B cell (primary cell): Measurements from ENCODE around the gene ANKRD52. TPM values are rescaled to one million over a fixed set of nuclear protein-coding genes. Genes with fewer than 3 reads are reported as not detected.

Source experiments
- ATAC-seq: fragments of 200-7000 bp; cut with Tn5 transposase; one replicate; pipeline ENCODE4 v1.10.0; 2021; ENCODE audit warnings: low read depth, mild to moderate bottlenecking, moderate number of reproducible peaks, moderate library complexity
- CTCF ChIA-PET: fragments of 350-600 bp; sonication (Branson Sonifier 250); formaldehyde crosslinking; loops from one replicate; lab custom pipeline; 2021; ENCODE audit warnings: antibody characterized with exemption, inconsistent platforms; lab: Charles Lee
- POLR2A ChIA-PET: fragments of 350-600 bp; sonication (Branson Sonifier 250); formaldehyde crosslinking; loops from one replicate; lab custom pipeline; 2021; ENCODE audit warnings: antibody characterized with exemption; lab: Charles Lee
- DNase-seq: peaks from one replicate; pipeline ENCODE4 v3.0.0; 2013
- H2AFZ ChIP-seq: 2 replicates; pipeline ENCODE4 v1.6.1; 2012; ENCODE audit warnings: mild to moderate bottlenecking, low read depth, low read length; ENCODE audit not compliant: insufficient read depth, poor library complexity, severe bottlenecking
- H3K27ac ChIP-seq, 2 donors: 1 replicate in 1 of 2; 2 replicates in 1 of 2; pipeline ENCODE4 v1.5.1; 2012 to 2013; ENCODE audit warnings: low read length in 2 of 2, mild to moderate bottlenecking in 2 of 2, moderate library complexity in 1 of 2
- H3K27me3 ChIP-seq, 4 experiments: fragments of 200-600 bp in 1 of 4; sonication (generic) in 1 of 4; replicated peaks in 1 of 4; 1 replicate in 2 of 4; 2 replicates in 2 of 4; pipeline versions ENCODE4 v1.6.1 to v1.7.0; 2013 to 2016; ENCODE audit warnings: low read length in 3 of 4, mild to moderate bottlenecking in 2 of 4, mixed read lengths in 1 of 4, moderate library complexity in 1 of 4; ENCODE audit not compliant: insufficient read depth in 4 of 4, control insufficient read depth in 3 of 4; ENCODE audit errors: control extremely low read depth in 1 of 4
- H3K36me3 ChIP-seq, 2 experiments: replicated peaks in 1 of 2; 1 replicate in 1 of 2; 2 replicates in 1 of 2; pipeline versions ENCODE4 v1.6.1 to v1.7.1; 2013; ENCODE audit warnings: low read length in 1 of 2; ENCODE audit not compliant: insufficient read depth in 2 of 2, control insufficient read depth in 1 of 2; ENCODE audit errors: control extremely low read depth in 1 of 2, extremely low read depth in 1 of 2
- H3K4me1 ChIP-seq, 2 donors: fragments of 200-600 bp in 1 of 2; sonication (generic) in 1 of 2; 1 replicate in 1 of 2; 2 replicates in 1 of 2; pipeline versions ENCODE4 v1.5.1 to v1.6.1; 2013 to 2017; ENCODE audit warnings: low read length in 2 of 2; ENCODE audit not compliant: control insufficient read depth in 2 of 2, insufficient read depth in 2 of 2
- H3K4me2 ChIP-seq: replicated peaks from 2 replicates; pipeline ENCODE3; 2012; ENCODE audit warnings: mild to moderate bottlenecking, low read depth, low read length; ENCODE audit not compliant: poor library complexity, severe bottlenecking
- H3K4me3 ChIP-seq, 5 experiments: fragments of 200-600 bp in 1 of 5; sonication (generic) in 1 of 5; 1 replicate in 3 of 5; 2 replicates in 2 of 5; pipeline versions ENCODE4 v1.5.1 to v1.7.0; 2011 to 2016; ENCODE audit warnings: low read length in 4 of 5, mild to moderate bottlenecking in 4 of 5, low read depth in 2 of 5, control low read depth in 1 of 5, moderate library complexity in 1 of 5; ENCODE audit not compliant: insufficient read depth in 1 of 5; ENCODE audit errors: control extremely low read depth in 1 of 5, extremely low read depth in 1 of 5
- H3K79me2 ChIP-seq: fragments of 200-600 bp; sonication (generic); one replicate; pipeline ENCODE4 v1.6.0; 2016; ENCODE audit warnings: low read length; ENCODE audit not compliant: control insufficient read depth, insufficient read depth
- H3K9ac ChIP-seq: fragments of 200-600 bp; sonication (generic); 2 replicates; pipeline ENCODE4 v1.6.1; 2017; ENCODE audit warnings: mild to moderate bottlenecking, low read length, moderate library complexity
- H3K9me3 ChIP-seq, 3 donors: one replicate each; pipeline versions ENCODE4 v1.6.1 to v1.7.1; 2013; ENCODE audit warnings: low read length in 2 of 3; ENCODE audit not compliant: control insufficient read depth in 2 of 3, insufficient read depth in 1 of 3; ENCODE audit errors: control extremely low read depth in 1 of 3
- H4K20me1 ChIP-seq: 2 replicates; pipeline ENCODE4 v1.6.0; 2012; ENCODE audit warnings: mild to moderate bottlenecking, low read length; ENCODE audit not compliant: insufficient read depth, control insufficient read depth, poor library complexity, severe bottlenecking
- H3K27ac Mint-ChIP-seq: one replicate; pipeline ENCODE4 v1.8.0; 2021; ENCODE audit warnings: mixed read lengths
- H3K27me3 Mint-ChIP-seq: one replicate; pipeline ENCODE4 v1.8.0; 2021; ENCODE audit warnings: mixed read lengths
- H3K4me1 Mint-ChIP-seq: one replicate; pipeline ENCODE4 v1.8.0; 2021; ENCODE audit warnings: mixed read lengths
- H3K4me3 Mint-ChIP-seq: one replicate; pipeline ENCODE4 v1.8.0; 2021; ENCODE audit warnings: mixed read lengths
- H3K9me3 Mint-ChIP-seq: one replicate; pipeline ENCODE4 v1.8.0; 2022; ENCODE audit warnings: mixed read lengths; ENCODE audit not compliant: insufficient read depth
- EZH2 ChIP-seq: IDR thresholded peaks from 2 replicates; pipeline ENCODE4 v1.6.1; 2012; ENCODE audit warnings: borderline replicate concordance, low read depth, mild to moderate bottlenecking, moderate library complexity, low read length; ENCODE audit not compliant: insufficient read depth, poor library complexity, severe bottlenecking
- WGBS: methylation state at CpG from one replicate; pipeline ENCODE4 v1.1.5; 2013; ENCODE audit warnings: missing lambda C conversion rate; ENCODE audit not compliant: insufficient coverage; 5-methylcytosine and 5-hydroxymethylcytosine counted together
- intact Hi-C: fragments of 100-400 bp; cut with micrococcal nuclease; formaldehyde crosslinking; loops from one replicate; pipeline ENCODE4 v1.10.0; 2022
- polyA plus RNA-seq: library from polyadenylated mRNA; depleted of rRNA; stranded (reverse); fragments of >200 nt; gene quantifications from 2 replicates; pipeline ENCODE4 v1.2.3, GENCODE V29; 2012
- total RNA-seq, 2 donors: library from RNA; stranded (reverse); fragments of 120-200 nt in 1 of 2; gene quantifications; 1 replicate in 1 of 2; 2 replicates in 1 of 2; pipeline versions ENCODE4 v1.2.3 to v1.2.4, GENCODE V29; 2013 to 2022
- TF ChIP-seq, protein P1 (sequence below): fragments of 200-600 bp; IDR thresholded peaks from one replicate; pipeline ENCODE4 v1.8.0; 2022; ENCODE audit warnings: antibody characterized with exemption, mild to moderate bottlenecking

Gene ANKRD52
- total and polyA plus RNA-seq, 2 donors (not counting 1 experiment from before 2014, with no cell fraction given) = 17.9 to 46.5 TPM

DNA sequence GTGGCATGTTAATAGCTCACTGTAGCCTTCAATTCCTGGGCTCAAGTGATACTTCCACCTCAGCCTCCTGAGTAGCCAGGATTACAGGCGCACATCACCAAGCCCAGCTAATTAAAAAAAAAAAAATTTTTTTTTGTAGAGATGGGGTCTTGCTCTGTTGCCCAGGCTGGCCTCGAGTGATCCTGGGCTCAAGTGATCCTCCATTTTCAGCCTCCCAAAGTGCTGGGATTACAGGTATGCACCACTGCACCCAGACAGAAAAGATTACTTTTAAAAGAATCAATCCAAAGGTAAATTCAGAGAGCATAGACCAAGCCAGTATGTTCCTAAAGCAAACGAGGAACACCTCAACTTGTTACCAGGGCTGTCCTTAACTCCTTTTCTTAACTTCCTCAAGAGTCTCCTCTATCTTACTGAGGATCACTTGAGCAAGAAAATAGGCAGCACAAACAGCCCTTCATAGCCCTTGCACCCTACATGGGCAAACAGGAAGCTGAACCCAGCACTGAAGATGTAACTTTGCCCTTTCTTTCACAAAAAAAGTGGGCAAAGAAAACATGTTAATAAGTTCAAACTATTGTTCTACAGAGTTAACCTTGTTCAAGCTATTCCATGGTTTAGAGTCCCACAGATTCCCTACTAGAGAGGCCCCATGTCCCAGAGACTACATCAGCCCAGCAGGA lies 30.7 kb upstream of the ANKRD52 start:
- 93% methylated on average over 2 of the region's 3 CpGs for WGBS
- H3K27me3 Mint-ChIP-seq = no peaks in the 10 kb centered on the region
- ChIA-PET CTCF (interaction anchor here (1.0 to 1.4 kb wide), 2 partner anchors 10 to 175 kb away, joined by 4 read pairs; no protein-coding TSS in a partner anchor), POLR2A (no interaction called here)
- no peaks in the 10 kb centered on the region for H3K9me3 Mint-ChIP-seq
- H4K20me1 ChIP-seq = peaks cover 23% of the 10 kb centered on the region
- H3K79me2 ChIP-seq = peaks cover 80% of the 10 kb centered on the region
- no peaks in the 10 kb centered on the region for H3K9me3 ChIP-seq
- no peak overlapping the region for H3K4me2 ChIP-seq
- no peak overlapping the region for H3K4me3 ChIP-seq
- no peak overlapping the region for H3K27ac Mint-ChIP-seq
- H3K9ac ChIP-seq = no peak overlapping the region
- H2AFZ ChIP-seq = no peak overlapping the region
- intact Hi-C loops = no loop called here
- H3K27me3 ChIP-seq = no peaks in the 10 kb centered on the region
- H3K27ac ChIP-seq = no peak overlapping the region
- peaks cover 5 to 47% of the 10 kb centered on the region in 2 experiments for H3K36me3 ChIP-seq
- ATAC-seq (no peak), DNase-seq (no peak)
- TF ChIP-seq, protein P1, sequence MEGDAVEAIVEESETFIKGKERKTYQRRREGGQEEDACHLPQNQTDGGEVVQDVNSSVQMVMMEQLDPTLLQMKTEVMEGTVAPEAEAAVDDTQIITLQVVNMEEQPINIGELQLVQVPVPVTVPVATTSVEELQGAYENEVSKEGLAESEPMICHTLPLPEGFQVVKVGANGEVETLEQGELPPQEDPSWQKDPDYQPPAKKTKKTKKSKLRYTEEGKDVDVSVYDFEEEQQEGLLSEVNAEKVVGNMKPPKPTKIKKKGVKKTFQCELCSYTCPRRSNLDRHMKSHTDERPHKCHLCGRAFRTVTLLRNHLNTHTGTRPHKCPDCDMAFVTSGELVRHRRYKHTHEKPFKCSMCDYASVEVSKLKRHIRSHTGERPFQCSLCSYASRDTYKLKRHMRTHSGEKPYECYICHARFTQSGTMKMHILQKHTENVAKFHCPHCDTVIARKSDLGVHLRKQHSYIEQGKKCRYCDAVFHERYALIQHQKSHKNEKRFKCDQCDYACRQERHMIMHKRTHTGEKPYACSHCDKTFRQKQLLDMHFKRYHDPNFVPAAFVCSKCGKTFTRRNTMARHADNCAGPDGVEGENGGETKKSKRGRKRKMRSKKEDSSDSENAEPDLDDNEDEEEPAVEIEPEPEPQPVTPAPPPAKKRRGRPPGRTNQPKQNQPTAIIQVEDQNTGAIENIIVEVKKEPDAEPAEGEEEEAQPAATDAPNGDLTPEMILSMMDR = no peak
- TF ChIP-seq EZH2 = no peak
- H3K4me1 Mint-ChIP-seq = peaks cover 14% of the 10 kb centered on the region
- H3K4me3 Mint-ChIP-seq = no peak overlapping the region
- peaks cover 0 to 5% of the 10 kb centered on the region in 2 donors for H3K4me1 ChIP-seq

DNA sequence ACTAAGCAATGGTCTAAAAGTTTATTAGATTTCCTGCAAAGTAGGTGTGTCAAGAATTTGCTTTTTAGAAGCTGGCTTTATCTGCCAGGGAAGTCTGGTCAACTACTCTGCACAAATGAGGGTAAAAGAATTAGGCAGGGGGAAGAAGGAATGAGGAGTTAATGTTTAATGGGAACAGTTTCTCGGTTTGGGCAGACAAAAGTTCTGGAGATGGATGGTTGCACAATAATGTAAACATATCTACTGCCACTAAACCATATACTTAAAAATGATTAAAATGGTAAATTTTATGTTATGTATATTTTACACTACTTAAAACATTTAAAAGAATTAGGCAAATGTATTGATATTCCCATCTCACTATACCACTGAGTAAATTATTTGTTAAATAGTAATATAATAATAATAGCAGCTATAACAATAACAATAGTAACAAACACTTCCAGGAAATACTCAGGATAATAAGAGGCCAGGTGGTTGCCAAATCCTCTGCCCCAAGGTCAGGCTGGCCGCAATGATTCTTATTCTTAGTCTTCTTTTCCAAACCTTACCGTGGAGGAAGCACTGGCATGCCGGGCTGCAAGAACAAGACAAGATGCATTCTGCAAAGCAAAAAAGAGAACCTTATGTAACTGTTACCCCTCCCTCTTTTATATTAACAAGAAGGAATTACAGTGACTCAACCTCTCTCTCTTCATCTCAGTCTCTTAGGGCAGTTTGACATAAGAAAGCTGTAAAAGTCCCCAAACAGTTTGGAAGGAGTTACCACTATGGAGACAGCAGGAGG lies 28.1 kb upstream of the ANKRD52 start:
- H3K4me1 Mint-ChIP-seq = peaks cover 10% of the 10 kb centered on the region
- ATAC-seq = no peak

More for the DNA sequence above, 28.1 kb upstream of the ANKRD52 start:
- no peak overlapping the region for H3K4me3 Mint-ChIP-seq
- H3K36me3 ChIP-seq = peaks cover 9 to 61% of the 10 kb centered on the region in 2 experiments
- no peak for DNase-seq
- H3K4me3 ChIP-seq = no peak overlapping the region
- H3K27ac ChIP-seq = no peak overlapping the region
- WGBS = no CpG with 5 or more reads among the region's 4 CpGs
- CTCF ChIA-PET = interaction anchor here (1.2 to 1.7 kb wide), 3 partner anchors 12 to 178 kb away, joined by 4 to 8 read pairs (median 4); no protein-coding TSS in a partner anchor
- no peak for TF ChIP-seq EZH2
- TF ChIP-seq, protein P1 = no peak
- no peak overlapping the region for H3K9ac ChIP-seq
- no peaks in the 10 kb centered on the region for H3K9me3 Mint-ChIP-seq
- POLR2A ChIA-PET = interaction anchor here (0.6 kb wide), 1 partner anchor 395 kb away, joined by 6 read pairs; no protein-coding TSS in a partner anchor
- H3K4me2 ChIP-seq = no peak overlapping the region
- no peak overlapping the region for H2AFZ ChIP-seq
- no peaks in the 10 kb centered on the region for H3K27me3 ChIP-seq
- peaks cover 0 to 5% of the 10 kb centered on the region in 2 donors for H3K4me1 ChIP-seq
- no peak overlapping the region for H3K27ac Mint-ChIP-seq
- no peaks in the 10 kb centered on the region for H3K9me3 ChIP-seq
- H4K20me1 ChIP-seq = peaks cover 8% of the 10 kb centered on the region
- peaks cover 54% of the 10 kb centered on the region for H3K79me2 ChIP-seq
- intact Hi-C loops = no loop called here
- no peaks in the 10 kb centered on the region for H3K27me3 Mint-ChIP-seq
